Stimulated activated CD4-positive, alpha-beta T cell treated with anti-CD3 and anti-CD28 coated beads, Interleukin-12 subunit alpha, Interleukin-12 subunit beta, amount 100 ng/mL, for 48 hours (primary cell): ENCODE results near the gene ATP2B3.

Experiments
- DNase-seq, 3 donors: peaks; one replicate each; pipeline ENCODE4 v3.0.0-alpha.2; 2020; ENCODE audit warnings: low read depth in 2 of 3, low spot score in 1 of 3

Gene ATP2B3

DNA sequence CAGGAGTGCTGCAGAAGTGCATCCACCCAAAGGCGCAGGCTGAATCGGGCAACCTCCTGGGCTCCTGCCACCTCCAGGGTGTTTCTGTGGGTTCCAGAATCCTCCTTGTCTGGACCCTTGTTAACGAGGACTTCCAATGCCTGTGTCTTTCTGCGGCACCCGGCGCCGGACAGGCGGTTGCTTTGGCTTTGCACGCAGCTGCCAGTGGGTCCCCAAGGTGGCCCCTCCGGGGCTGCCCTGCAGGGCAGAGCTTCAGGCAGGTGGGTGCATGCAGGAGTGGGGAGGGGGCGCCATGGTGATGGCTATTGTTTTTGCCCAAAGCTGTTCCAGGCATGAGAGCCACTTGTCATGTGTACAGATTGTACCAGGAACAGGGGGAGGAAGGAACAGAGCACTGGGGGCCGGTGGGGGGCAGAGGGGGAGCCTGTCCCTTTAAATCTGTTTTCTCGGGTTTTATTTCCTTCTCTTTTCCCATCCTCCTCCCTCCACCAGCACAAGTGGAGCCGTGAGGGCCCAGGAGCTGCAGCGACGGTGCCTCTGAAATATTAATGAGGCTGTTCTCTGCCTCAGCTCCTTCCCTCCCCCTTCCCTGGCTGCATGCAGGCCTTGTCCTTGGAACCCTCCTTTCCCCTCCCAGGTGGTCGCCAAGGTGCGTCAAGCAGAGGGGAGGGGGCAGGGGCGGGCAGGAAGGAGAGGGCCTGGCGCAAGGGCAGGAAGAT, 13.1 kb downstream of the ATP2B3 start:
- DNase-seq: no peak

DNA sequence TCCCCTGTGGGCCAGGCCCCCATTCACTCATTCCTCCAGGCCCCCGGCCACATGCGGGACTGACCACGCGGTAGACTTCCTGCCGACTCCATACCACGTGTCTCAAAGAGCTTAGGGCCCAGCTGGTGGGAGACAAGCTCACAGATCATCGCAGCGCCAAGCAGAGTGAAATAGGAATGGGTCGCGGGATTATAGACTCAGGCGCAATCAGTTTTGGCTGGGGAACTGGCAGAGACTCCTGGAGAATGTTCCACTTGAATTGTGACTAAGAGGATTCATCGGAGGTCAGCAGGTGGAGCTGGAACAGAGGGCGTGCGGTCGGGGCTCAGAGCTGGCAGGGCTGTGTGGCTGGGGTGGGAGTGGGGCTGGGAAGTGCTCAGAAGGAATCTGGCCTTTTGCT, 15.6 kb downstream of the ATP2B3 start:
- no peak for DNase-seq

DNA sequence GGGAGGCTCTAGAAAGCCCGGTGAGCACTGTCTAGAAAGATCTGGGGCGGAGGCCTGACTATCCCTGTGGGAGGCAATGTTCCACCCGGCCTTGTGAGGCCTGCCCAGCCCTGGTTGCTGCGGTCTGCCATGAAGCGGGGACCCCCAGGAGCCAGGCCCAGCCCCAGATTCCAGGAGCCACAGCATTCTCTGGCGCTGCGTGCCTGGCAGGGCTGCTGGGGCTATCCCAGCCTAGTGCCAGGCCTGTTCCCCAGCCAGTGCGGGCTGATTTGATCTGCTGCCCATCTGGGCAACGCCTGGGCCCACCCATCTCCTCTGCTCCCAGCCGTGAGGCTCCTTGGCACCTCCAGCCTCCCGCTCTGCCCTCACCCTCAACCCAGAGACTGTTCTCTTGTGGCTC, 19.6 kb downstream of the ATP2B3 start:
- DNase-seq: no peak

DNA sequence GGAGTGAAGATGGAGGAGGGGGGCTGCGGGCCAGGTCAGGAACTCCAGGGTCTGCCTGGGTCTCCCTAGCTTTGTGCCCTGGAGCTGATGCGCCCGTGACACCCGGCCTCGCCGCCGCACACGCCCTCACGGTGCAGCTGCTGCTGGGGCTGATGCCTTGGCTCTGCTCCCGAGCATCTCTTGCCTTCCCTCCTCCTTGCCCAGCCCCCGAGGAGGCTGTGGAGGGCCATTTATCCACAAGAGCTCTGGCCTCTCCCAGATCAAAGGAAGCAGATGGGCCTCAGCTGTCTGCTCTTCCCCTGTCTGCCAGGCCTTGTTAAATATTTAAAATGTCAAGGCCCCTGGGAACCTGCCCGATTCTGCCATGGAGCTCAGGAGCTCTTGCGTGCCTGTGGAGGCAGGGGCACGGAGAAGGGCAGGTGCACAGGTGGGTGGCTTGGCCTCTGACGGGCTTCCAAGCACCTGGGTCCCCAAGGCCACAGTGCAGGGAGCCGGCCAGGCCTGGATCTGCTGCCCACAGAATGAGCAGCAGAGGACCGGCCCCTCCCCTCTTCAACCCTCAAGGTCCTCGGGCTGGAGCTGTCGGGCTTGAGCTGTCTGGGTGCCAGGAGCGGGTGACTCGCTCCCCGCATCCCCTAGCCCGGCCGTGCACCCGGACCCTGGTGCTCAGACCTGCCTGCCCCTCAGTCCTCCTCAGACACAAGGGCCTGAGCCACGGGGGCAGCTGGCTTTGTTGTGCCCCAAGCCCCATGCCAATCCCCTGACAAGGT, 20.3 kb downstream of the ATP2B3 start:
- no peak for DNase-seq

DNA sequence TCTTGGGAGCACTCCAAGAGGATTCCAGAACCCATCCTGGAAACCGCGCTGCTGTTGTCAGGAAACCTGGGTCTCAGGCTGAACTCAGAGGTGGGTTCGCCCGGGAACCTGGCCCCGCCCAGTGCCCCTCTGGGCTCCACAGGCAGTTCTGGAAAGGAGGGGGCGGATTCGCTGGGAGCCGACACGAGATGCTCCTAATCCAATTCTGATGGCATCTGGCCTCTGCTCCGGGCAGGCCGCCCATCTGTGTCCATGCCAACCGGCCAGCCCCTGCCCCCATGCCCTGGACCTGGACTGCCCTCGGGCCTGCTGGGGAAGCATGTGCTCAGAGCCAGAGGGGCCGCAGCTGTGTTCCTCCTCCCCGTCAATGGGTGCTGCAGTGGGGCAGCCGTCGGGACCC, 21.0 kb downstream of the ATP2B3 start:
- no peak for DNase-seq

DNA sequence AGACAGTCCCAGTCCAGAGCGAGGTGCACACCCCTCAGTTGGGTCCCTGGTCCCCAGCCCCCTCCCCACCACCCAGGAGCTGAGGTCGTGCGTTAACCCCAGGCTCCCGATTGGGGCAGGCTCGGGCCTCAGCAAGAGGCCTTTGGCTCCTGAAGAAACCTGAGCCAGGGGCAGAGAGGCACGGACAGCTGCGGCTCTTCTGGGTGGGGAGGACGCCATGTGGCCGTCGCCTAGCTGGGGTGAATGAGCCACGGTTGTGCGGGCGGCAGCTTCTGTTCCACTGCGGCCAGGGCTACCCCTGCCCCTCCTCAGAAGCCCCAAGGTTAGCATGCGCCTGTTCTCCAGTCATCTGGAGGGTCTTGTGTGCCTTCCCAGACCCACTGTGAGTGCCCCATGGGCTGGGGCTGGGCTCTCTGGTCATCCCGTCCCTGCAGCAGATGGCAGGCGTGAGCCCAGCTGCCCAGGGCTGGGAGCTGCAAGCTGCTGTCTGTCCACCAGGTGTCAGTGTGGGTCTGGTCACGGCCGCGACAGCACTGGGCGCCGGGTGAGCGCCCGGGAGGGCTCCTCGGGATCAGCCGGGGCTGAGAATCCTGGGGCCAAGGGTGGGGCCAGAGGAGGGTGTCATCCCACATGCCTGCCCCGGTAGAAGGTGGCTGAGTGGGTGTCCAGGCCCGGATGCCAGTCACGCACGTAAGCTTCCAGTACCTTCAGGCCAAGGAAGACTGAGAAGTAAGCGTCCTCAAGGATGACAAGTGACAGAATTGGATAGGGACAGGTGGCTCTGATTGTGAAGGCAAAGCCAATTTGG, 21.9 kb downstream of the ATP2B3 start:
- DNase-seq: peak; percentile 18 to 68 (median 49)

DNA sequence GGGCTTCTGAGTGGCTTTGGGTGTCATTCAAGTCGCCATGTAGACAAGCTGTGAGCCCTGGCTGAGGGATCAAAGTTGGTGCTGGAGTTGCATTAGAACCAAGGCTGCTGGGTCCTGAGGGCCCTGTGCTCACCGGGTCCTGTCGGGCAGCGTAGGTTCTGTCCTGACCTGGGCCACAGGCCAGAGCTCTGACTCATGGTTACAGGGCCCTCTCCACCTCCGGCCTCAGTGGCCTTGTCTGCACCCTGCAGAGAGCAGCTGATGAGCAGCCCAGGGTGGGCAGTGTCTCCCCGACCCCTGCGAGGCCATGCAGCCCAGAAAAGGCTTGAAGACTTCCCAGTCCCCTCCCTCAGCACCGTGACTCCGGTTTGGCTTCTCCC, 22.5 kb downstream of the ATP2B3 start:
- no peak for DNase-seq

DNA sequence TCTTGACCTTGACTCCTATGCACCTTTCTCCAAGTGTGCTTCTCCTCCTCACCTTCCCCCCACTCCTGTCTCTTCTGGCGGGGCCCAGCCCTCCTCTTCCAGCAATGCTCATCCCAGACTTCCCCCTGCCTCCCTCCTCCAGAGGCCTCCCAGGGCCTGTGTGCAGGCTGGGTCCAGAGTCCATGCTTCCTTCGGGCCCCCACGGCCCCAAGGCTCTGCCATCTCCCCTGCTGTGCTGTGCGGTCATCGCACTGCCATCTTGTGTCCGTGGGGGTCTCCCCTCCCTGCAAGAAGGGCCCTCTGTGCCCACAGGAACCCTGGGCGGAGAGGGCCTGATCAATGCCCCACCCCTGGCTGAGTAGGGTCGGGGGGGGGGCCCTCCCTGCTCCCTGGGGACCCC, 27.3 kb downstream of the ATP2B3 start:
- DNase-seq: no peak

DNA sequence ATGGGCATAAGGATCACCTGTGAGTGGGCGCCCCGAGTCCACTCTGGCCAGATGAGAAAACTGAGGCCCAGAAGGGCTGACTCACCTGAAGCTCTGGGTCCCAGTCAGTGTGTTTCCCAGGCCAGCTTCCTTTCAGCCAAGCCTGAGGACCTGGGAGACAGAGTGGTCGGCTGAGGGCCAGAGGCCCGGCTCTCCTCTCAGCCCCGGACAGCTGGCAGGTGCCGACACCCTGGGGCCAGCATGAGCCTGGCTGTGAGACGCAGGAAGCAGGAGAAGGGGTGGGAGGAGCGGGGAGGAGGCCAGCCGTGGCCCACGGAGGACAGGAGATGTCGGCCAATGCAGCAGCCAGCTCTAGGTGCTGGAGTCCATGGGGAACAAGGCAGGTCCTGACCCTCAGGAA, 28.9 kb downstream of the ATP2B3 start:
- no peak for DNase-seq

DNA sequence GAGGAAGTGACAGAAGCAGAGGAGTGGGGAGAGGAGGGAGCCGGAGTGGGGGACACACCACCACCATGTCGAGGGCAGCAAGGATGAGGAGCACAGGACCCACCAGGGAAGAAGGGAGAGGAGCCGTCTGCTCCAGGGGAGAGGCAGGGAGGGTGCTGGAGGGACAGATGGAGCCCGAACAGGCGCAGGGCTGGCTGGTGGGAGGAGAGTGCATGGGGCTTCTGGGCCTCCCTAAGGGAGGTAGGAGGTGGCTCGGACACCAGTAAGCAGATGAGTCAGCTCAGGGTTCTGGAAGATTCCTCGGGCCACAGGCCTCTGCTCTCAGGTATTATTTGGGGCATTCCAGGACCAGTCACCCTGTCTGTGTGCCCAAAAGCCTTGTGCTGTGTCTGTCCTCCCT, 29.8 kb downstream of the ATP2B3 start:
- no peak for DNase-seq

DNA sequence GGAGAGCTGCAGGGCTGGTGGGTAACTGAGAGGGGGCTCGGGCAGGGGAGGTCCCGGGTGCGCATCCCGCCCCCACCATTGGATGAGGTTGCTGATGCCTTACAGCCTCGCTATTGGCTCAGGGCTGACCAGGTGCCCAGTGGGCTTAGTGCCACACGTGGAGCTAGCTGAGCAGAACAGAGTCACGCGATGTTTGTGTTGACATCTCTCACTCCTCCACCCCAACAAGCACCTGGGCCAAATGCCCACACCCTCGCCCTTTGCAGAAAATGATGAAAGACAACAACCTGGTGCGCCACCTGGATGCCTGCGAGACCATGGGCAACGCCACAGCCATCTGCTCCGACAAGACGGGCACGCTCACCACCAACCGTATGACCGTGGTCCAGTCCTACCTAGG, 31.8 kb downstream of the ATP2B3 start:
- no peak for DNase-seq

DNA sequence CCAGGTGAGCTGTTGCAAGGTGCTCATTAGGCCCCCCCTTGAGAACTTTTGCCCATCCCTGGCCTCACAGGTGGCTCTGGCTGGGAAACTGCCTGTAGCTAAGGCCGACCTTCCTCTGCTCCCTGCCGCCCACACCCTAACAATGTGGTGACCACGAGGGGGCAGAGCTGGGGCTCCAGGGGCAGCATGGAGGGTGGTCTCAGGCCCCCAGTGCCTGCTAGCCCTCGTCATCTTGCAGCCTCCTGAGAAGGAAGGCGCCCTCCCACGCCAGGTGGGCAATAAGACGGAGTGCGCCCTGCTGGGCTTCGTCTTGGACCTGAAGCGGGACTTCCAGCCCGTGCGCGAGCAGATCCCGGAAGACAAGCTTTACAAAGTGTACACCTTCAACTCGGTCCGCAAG, 32.4 kb downstream of the ATP2B3 start:
- no peak for DNase-seq

DNA sequence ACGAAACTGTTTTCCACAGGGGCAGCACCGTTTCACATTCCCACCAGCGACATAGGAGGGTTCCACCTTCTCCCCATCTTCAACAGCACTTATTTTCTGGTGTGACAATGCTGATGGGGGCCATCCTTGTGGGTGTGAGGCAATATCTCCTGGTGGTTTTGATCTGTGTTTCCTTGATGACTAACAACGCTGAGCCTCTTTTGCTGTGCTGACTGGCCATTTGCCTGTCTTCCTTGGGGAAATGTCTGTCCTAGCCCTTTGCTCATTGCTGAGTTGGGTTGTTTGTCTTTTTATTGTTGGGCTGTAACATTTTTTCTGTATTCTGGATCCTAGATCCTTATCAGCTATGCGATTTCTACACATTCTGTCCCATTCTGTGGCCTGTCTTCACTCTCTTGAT, 33.7 kb downstream of the ATP2B3 start:
- DNase-seq: no peak

DNA sequence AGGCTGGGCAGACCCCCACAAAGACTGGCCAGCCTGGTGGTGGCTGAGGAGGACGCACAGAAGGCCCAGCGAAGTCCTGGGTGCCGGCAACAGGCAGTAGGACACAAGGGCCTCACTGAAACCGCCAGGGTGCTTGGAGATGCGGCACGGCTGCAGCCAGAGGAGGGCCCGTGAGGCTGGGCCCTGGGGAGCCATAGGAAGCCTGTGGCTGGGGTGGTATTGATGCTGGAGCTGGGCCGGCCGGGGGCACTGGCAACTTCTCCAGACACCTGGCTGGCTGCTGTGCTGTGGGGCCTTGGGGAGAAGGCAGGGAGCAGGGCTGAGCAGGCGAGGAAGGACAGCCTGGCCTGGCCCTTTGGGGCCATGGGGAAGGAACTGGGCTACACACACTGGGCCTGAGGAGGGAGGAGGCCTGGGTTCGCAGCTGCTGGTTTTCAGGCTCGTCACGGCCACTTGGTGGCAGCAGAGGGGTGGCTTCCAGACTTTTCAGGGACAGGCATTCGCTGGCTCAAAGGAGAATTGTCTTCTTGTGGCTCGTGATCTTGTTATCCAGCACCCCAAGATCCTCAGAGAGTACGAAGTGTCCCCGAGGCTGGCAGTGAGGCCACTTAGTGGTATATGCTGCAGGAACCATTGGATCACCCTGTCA, 37.2 kb downstream of the ATP2B3 start:
- DNase-seq: peak; percentile 4 to 55 (median 37)

DNA sequence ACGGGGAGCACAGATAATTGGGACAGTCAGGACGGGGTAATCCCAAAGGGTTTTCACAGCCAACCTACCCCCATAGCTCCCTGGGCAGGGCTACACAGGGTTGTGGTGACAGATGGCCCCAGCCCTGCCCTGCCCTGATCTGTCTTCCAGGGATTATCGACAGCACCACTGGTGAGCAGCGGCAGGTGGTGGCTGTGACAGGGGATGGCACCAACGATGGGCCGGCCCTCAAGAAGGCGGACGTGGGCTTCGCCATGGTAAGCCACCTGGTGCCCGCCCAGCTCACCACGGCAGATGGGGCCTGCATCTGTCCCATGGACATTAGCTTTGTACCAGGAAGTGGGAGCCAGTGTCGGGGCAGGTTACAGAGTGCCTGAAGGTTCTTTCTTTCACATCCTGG, 39.3 kb downstream of the ATP2B3 start:
- no peak for DNase-seq

DNA sequence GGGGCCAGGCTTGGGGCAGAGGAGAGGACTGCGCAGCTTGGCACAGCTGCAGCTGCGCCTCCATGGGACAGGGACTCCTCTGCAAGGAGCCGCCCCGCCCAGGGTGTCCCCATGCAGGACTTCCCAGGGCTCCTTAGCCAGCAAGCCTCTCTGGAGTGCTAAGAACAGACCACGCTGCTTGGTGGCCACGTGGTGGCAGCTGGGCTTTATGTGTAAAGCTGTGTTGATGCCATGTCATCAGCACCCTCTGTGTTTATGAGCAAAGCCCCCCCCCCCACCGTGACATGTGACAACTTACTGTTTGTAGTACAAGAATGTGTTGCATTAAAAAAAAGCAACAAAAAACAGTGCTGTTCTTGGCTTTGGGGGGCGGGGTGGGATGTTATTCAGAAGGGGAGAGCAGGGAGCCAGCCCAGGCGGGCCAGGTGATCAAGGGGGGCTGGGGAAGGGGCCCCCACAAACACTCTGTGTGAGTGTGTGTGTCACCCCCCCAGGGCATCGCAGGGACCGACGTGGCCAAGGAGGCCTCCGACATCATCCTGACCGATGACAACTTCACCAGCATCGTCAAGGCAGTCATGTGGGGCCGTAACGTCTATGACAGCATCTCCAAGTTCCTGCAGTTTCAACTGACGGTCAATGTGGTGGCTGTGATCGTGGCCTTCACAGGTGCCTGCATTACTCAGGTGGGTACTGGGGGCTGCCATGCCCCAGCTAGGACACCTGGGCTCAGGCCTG, 40.3 kb downstream of the ATP2B3 start:
- DNase-seq: no peak

DNA sequence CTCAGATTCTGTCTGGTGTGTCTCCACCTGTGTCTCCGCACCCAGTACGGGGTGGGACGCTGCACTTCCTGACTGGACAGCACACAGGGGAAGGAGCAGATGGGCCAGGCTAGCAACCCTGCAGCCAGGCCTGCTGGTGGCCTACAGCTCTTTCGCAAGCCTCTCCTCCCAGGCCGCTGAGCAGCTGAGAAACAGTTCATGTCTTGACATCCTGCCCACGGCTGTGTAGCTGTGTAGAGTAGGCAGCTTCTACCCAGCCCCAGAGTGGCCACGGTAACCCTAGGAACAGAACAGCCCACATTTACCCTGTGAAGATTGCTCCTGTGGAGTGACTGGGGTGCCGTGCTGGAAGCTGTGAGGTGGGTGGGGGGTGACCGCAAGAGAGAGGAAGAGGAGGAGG, 42.6 kb downstream of the ATP2B3 start:
- DNase-seq: no peak

DNA sequence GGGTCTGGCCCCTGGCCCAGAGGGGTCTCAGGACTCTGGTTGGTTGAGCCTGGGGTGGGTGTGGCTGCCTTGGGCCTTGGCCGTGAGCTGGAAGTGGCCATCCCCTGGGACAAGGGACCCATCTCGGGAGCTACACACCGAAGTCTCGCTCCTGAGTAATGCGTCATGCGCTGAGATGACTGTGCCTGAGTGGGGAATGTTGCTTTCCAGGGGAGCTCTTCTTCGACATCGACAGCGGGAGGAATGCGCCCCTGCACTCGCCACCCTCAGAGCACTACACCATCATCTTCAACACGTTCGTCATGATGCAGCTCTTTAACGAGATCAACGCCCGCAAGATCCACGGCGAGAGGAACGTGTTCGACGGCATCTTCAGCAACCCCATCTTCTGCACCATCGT, 43.0 kb downstream of the ATP2B3 start:
- no peak for DNase-seq

DNA sequence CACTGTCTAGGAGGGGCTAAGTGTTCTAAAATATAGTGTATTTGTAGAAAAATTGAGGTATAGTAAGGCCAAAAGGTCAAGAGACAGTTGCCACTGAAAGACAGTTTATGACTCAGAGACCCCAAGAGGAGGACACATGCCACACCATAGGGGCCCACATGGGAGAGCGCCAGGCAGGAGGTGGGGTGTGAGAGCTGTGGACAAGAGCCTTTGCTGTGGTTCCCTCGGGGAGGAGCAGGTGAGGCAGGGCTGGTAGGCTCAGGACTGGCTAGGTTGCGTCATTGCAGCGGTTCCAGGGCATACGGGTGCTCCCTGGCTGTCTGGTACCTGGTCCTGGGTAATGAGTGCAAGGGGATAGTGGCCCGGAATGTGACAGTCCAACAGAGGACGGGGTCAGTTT, 43.9 kb downstream of the ATP2B3 start:
- no peak for DNase-seq

DNA sequence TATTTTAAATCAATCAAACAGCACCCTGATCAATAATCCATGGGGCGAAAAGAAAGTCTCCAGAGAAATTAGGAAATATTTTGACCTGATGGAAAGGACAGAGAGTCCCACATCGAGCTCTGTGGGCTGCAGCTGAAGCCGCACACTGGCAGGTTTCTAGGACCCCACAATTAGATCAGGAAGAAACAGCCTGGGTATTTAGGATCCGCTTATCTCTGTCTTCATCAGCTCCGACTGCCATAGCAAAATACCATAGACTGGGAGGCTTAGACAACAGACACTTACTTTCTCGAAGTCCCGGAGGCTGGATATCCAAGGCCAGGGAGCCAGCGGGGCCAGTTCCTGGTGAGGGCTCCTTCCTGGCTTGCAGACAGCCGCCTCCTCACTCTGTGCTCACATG, 45.1 kb downstream of the ATP2B3 start:
- DNase-seq: no peak

DNA sequence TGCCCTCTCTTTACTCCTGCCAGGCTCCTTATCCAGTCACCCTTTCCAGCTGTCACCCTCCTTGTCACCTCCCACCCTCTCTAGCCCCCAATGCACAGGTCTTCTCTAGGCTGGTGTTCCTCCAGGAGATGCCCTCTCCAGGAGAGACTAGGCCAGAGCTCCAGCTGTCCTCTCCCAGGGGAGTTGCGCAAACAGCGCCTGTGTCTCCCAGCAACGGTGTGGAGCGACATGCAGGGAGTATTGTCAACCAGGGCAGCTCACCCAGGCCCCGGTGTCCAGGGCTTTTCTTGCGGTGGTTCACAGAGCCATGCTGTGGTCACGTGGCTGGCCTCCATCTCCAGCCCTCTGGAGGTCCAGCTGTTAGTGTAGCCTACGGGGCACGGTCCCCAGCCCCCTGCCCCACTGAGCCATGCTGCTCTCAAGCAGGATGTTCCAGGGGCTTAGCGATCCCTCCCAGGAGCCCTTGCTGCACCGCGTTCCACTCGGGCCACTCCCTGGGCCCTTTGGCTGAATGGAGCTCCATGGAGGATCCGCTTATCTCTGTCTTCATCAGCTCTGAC, 46.7 kb downstream of the ATP2B3 start:
- DNase-seq: no peak
